SW 1271 (cell line): Measurements from ENCODE around the gene MEX3B.
"Not testable (repeated sequence)": the region's sequence is repeated elsewhere in the genome, so short reads cannot be mapped to it uniquely, and the experiment has no call there.

Source experiments
- DNase-seq, 2 experiments: peaks; one replicate each; lab custom pipeline; 2025; lab: John Stamatoyannopoulos, UW

Gene MEX3B

DNA sequence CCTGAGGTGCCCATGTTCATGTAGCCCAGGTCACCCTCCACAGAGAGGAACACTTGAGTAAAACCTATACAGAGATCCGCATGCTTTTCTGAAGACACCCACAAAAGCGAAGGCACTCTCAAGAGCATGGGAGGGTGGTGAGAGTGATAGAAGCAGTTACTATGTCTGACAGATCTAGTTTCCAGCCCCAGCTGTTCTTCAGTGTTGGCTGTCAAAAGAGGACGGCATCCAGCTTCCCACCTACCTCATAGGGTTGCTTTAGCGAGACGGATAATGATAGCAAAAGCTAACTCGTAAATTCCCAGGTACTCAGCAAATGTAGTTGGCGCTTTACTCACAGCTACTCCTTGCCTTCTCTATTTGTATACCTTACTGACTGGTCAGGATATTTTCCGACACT is 3.0 kb upstream of the MEX3B start:
- DNase-seq: no peak

DNA sequence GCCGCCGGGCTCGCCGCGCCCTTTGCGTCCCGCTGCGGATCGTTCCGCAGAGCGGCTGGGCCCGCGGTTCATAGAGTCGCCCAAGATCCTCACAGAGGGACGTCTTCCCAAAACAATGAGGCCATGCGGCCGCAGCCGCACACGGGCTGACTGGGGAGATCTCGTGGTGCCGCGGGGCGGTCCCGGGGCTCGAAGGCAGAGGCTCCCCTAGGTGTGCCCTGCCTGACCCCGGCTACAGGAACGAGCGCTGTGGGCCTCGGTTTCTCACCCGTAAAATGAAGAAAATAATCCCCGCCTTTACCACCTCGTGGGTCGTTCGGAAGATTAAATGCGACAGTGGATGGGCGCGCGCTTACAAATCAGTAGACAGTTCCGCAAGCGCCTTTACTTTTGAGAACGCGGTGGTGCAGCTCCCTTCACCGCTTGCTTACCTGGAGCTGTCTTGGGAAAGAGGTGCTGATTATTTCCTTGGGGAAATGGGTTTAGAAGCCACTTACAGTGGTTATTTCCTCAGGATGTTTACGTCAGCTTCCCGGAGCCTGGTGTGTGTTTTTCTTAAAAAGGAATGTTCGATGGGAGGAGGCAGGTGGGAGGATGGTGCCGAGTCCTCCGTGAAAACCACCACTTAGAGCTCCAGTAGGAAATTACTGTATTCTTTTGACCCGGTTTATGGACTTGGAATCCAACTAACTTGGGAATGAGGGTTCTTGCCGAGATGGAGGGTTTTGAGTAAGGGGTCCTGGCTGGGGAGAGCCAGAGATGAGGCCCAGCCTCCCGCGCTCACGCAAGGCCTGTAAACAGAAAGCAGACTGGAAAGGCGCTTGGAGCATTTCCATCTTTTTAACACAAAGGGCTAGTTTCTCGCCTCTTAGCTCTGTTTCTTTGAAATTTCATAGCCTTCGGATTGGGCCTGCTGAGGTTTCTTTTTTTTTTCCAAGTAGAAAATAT is 1.9 kb upstream of the MEX3B start:
- no peak for DNase-seq

DNA sequence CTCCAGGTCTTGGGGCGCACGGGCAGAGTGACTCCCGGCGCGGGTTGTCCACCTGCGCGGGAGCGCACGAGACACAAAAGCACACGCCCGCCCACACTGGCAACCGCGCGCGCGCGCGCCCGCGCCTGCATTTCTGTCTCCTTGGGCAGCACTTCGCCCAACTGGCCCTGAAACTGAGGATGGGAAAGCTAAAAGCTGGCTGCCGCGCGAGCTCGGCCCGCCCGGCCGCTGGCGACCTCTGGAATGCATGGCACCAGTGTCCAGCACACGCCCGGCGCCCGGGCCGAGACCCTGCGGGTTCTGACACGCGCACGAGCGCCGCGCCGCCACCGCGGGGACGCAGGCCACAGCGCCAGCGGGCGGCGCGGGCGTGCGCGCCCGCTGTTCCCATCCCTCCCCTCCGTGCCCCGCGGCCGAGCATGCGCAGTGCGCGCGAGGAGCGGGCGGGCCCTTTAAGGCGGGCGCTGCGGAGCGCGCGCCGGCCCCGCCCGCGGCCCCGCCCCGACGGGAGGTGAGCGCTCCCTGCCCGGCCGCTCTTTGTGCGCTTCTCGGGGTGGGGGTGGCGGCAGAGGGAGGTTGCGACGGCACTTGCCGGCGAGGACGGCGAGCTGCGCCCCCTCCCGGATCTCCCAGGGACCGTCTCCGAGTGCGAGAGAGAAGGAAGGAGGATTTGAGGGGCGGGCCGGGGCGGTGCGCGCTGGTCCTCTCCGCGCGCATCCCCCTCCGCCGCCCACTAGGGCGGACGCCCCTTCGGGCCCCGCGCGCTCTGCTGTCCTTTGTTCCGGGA is 1.0 kb upstream of the MEX3B start:
- peak; percentile 91 to 92 for DNase-seq

DNA sequence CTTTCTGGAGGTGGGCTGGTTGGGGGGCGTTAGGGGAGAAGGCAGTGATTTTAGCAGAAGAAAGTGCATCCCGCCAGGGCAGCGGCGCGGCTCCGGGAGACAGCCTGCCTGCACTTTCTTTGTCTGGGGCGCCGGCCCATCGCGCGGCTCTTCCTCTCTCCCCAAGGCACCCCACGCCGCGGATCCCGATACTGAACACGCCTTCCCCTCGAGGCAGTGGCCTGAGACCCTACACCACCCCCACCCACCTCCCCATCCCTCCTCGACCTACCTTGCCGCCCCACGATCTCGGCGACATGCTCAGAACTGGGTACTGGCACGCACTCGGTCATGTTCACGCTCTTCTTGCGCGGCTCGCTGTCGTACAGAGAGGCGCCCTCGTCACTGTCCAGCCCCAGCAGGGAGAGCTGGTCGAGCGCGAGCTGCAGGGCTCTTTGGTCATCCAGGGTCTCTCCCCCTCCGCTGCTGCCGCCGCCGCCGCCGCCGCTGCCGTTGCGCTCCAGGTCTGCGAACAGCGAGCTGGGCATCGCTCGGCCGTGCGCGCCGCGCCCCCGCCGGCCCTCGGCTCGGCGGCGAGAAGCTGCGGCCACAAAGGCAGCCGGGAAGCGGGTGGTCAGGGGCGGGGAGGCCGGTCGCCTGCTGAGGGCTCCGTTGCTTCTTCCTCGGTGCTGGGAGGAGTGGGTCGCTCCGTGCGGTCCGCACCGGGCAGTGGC is 483 bp downstream of the MEX3B start:
- peak in 1 of 2 experiments; percentile 71 for DNase-seq

DNA sequence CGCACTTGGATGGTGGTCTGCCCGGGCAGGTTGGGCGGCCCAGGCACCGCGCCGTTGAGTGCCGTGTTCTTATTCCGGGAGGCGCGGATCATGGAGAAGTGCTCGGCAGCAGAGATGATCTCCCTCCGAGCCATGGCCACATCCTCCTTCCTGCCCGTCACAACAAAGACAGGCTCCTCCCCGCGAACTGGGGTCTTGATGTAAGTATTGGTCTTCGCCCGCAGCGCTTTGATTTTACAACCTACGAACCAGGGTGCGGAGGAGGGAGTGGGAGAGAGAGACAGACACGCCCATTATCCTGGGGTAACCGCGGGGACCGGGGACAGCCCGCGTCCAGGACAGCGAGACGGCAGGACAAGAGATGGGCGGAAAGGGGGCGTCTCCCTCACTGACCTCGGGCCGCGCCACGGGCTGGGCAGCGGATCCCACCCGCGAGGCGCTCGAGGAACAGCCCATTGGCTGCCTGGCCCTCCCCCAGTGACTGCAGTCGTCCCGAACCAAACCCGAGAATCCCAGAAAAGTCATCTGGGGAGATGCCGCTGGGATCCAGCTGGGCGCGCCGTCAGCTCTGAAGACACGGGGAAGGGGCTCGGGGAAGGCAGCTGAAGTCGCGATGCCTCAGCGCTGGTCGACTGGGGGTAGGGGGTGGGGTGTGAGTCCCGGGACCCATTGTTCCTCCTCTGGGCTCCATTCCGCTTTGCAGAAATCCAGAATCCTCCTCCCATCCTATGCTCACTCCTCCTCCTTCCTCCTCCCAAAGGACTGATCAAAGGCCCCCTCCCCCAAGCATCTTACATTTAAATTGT is 1.2 kb downstream of the MEX3B start:
- peak; percentile 42 to 82 for DNase-seq

DNA sequence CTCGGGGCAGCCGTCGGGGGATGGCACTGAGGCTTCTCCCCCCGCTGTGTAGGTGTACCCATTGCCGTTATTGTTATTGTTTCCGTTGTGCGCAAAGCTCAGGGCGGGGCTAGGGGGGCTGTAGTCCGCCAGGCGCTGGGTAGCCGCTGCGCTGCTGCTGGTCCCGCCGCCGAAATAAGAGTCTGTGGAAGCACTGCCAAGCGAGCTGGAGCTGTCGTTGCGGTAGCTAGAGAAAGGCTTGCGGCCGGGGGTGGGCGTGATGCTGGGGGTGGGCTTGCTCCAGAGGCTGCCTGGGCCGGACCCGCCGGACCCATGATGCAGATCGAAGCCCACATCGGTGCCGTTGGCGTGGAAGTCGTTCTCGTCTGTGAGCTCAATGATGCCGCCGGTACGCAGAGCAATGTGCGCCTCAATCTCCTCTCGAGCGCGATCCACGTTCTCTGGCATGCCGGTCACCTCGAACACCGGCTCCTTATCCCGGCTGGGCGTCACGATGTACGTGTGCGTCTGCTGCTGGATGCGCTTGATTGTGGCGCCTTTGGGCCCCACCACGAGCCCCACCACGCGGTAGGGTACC is 1.9 kb downstream of the MEX3B start:
- no peak for DNase-seq

DNA sequence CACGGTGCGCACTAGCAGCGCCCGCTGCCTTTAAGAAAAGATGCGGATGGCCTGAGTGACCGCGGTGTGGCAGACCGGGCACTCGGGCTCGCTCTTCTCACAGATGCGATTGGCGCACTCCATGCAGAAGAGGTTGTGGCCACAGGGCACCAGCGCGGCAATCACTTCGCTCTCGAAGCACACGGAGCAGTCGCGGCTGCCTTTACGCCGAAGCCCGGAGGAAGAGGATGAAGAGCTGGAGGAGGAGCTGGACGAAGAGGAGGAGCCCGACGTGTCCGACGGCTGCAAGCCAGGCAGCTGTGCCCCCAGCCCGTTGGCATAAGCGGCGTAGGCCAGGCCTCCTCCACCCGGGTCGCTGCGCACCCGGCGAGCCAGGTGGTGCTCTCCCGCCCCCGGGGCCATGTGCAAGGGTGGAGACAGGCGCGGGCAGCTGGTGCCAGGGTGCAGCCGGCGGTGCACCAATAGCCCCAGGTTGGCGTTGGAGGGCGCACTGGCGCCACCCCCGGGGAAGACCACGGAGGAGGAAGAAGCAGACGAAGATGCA is 2.6 kb downstream of the MEX3B start:
- no peak for DNase-seq

DNA sequence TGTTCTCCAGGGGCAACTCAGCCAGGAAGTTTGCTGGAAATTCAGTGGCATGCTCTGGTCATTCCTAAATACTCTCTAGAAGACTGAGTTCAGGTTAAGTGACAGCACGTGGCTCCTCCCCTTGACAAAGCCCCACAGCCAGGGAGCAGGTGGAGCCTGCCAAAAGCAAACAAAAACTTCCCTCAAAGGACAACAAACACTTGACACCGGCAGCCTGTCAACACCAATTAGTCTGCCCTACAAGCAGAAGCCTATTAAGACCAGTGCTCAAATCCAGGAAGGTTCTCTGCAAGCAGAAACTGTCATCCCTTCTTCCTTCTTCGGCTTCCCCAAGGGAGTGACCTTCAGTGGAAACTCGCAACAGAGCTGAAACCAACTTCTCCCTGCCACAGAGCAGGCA is 5.0 kb downstream of the MEX3B start:
- no peak for DNase-seq

DNA sequence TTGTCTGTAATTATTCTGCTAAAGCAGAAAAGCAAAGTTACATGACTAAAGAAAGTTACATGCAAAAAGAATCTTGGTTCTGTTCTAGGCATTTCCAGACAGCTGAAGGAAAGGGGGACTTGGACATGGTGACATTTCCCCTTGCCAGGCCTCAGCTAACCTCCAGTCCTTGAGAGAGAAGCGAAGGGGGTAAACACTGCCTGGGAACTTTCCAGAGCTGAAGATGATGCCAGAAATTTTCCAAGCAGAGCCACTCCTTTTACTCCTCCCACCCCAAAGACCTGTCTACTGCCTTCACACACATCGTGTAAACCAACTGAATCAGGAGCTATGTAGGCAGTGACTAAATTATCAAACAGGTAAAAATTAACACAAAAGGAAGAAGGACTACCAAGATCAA is 5.4 kb downstream of the MEX3B start:
- no peak for DNase-seq

DNA sequence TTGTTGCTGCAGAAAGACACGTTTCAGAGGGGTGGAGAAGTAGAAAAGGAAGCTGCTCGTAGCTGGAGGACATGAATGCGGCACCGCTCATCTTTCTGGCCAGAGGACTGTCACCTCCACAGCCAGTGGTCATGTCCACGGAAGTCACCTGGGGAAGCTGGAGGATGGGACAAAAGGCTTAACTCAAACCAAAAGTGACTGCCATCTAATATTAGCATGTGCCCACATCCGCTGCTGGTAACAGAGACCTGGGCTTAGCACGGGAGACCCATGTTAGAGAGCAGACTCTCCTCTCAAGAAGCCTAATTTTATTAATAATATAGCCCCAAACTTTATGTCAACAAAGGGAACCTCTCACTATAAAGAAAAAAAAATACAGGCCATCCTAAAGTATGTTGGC is 5.9 kb downstream of the MEX3B start:
- no peak for DNase-seq

DNA sequence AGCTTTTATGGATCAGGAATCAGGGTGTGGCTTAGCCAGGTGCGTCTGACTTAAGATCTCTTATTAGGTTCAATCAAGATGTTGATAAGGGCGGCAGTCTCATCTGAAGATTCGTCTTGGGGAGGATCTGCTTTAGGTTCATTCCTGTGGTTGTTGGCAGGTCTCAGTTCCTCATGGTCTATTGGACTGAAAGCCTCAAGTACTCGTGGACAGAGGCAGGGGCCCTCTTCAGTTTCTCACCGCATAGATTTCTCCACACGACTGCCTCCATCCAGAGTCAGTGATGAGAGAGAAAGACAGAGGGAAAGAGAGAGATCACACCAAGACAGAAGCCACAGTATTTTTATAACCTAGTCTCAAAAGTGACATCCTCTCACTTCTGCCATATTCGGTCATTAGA is 9.4 kb downstream of the MEX3B start:
- DNase-seq: no peak

DNA sequence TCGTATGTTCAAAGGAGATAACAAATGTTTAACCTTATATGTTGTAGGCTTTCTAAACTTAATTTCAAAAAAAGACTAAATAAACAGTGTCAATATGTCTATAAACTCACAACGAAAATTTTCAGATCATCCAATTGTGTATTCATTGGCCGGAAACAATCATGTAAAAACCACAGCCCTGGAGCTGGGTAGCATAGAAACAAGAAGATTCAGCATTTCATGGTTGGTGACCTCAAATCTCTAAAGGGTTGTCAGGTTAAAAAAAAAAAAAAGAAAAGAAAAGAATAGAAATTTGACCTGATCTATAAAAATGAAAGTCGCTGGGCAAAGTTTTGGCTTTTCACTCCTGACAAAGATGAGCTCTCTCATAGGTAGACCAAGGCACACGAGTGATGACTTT is 13.9 kb downstream of the MEX3B start:
- no peak for DNase-seq

DNA sequence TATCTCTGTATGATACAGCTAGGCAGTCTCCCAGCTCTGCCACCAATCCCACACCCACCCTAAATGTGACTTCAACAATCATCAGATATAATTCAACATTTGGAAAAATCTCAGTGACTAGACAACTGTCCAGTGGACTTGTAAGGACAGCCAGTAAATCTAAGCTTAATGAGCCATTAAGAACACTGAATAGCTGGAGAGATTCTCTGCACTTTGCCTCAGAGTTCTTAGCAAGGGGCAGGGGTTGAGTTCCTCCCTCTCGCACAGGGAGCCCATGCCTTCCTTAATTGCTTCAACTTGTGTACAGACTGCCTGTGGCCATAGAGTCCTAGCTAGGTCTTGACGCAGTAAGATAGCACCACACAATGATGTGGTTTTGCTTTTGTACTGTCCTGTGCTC is 15.6 kb downstream of the MEX3B start:
- DNase-seq: no peak

DNA sequence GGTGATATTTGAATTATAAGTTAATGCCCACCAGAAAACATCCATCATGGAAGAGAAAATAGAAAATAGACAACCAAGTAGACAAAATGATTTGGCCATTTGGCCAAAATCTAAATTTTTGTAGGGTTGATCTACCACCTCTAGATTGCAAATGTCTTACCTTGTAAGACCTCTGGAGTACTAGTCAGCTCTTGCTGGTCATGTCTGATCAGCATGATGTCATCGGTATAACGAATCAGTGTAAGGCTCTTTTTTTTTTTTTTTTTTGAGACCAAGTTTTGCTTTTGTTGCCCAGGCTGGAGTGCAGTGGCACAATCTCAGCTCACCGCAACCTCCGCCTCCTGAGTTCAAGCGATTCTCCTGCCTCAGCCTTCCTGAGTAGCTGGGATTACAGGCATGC is 17.7 kb downstream of the MEX3B start:
- not testable (repeated sequence) for DNase-seq

DNA sequence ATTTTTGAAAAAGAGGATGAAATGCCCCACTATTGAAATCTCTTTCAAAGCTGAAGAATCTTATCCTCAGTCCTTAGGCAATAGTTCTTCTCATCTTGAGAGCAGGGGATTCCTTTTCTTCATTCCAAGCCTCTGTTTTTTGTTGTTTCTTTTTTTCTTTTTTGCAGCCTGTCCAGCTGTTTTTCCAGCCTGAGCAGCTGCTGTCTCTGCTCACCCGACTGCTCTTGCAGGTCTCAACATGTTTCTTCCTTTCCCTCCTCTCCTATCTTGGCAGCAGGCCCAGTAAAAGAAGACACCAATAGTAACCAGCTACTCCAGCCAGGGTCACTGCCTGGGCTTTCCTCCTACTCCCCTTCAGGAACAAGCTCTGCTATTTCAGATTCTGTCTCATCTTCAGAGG is 23.8 kb downstream of the MEX3B start:
- DNase-seq: no peak

DNA sequence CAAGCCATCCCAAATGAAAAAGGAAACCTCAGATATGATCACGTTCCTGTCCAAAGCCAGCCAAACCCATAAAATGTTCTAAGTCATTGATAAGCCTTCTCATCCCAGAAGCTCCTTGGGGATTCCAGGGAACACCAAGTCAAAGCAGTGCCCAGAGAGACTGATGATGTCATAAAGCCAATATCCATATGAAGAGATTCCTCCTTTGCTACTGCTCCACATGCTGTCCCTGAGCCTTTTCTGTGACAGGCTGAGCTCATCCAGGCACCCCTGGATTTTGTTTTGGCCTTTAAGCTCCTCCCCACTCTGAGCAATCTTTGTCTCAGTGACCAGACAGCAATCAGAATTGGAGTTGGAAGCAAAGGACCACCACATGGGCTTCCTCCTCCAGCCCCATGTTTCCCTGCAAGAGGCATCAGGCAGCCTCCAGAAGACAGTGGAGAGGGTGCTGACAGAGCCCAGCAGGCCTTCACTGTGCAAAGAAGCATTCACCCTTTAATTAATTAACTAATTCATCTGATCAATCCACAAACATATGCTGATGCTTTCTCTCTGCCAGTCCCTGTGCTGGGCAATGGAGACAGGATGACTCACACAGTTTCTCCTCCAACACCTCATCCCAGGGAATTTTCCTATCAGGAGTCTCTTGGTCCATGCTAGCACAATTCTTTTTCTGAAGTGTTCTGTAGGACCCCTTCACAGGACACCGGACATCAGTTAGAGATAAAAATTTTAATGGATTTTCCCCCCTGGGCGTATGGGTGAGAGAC is 25.0 kb downstream of the MEX3B start:
- no peak for DNase-seq

DNA sequence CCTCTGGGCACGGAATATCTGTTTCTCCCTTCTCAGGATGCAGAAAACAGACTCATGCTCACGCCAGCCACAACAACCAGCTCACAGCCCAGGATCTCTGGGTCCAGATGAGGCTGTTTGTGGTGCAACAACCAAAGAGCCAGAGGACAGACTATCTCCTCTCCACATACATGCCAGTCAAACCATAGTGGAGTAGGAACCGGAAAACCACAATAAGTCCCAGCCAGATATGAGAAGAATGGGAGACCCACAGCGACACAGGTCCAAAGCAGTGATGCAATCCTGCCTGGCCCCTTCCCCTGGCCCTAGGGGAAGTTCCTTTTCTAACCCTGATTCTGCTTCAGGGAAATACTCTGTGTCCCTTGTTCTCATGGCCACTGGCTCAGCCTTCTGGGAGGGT is 27.6 kb downstream of the MEX3B start:
- no peak for DNase-seq

DNA sequence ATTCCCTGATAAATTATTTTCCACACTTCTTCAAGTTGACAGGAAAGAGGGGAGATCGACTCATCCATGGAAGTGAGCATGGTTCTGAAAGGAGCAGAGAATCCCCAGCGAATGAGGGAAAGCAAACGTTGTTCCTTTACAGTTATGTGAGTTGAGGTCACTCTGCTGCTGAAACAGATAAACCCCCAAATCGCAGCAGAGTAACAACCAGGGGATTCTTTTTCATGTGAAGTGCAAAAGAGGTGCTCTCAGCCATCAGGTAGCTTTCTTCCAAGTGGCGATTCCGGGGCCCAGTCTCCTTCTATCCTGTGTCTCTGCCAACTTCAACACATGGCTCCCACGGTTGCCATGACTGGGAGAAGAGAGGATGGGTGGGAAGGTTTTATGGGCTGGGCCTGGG is 28.2 kb downstream of the MEX3B start:
- DNase-seq: no peak

DNA sequence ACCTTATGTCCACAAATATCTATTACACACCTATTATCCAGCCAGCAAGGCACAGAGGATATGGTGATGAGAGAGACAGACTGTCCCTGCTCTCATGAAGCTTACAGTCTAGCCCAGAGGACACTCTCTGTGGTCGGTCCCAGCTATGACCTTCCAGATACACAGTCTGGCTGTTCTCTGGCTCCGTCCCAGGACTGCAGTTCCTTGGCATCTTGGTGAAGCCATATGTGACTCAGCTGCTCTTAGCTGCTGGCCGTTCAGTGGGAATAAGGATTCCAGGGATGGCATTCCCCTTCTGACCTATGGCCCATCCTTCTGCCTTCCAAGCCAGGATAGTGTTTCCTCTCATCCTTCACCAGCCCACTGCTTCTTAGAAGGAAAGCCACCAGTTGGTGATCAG is 30.8 kb downstream of the MEX3B start:
- no peak for DNase-seq

DNA sequence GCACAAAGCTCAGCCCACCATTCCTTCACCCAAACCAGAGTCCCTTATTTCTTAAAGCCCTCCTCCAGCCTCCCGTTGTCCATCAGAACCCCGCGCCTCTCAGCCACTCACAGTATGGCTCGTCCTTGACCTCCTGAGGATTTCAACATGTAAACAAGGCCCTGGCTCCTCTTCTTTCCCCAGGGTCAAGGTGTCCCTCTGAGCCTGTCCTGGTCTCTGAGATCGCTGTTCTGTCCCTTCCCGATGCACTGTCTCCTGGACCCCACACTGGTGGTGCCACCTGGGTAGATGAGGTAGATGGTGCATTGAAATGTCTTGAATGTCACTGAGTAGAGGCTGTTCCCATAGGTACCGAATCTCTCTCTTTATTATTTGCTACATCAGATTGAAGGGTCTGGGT is 32.9 kb downstream of the MEX3B start:
- DNase-seq: no peak
